Right lobe of liver (tissue), 6 donors: ENCODE data around the gene HERPUD2. TPM values are rescaled to one million over a fixed set of nuclear protein-coding genes. Genes with fewer than 3 reads are reported as not detected.
A peak's percentile ranks its signal among the peaks of the same experiment; 100 is the strongest.

Source experiments
- ATAC-seq, 4 donors: fragments of 200-7000 bp; cut with Tn5 transposase; one replicate each; pipeline ENCODE4 v1.9.1; 2020; ENCODE audit warnings: mild to moderate bottlenecking in 4 of 4, moderate library complexity in 4 of 4
- DNase-seq, 3 donors: peaks; one replicate each; pipeline ENCODE4 v3.0.0-alpha.2; 2020
- H3K27ac ChIP-seq, 3 donors: fragments of 200-600 bp; one replicate each; pipeline ENCODE4 v1.8.0; 2022
- H3K27me3 ChIP-seq, 2 donors: fragments of 200-600 bp; one replicate each; pipeline ENCODE4 v1.8.0; 2022
- H3K36me3 ChIP-seq, 4 donors: fragments of 200-600 bp; sonication (generic) in 1 of 4; one replicate each; pipeline versions ENCODE4 v1.5.1 to v1.8.0; 2017 to 2022; ENCODE audit warnings: control low read depth in 1 of 4
- H3K4me1 ChIP-seq, 4 donors: fragments of 200-600 bp; sonication (generic) in 1 of 4; one replicate each; pipeline versions ENCODE4 v1.5.1 to v1.8.0; 2017 to 2022; ENCODE audit warnings: control low read depth in 1 of 4
- H3K4me3 ChIP-seq, 3 donors: fragments of 200-600 bp; one replicate each; pipeline ENCODE4 v1.8.0; 2022
- H3K9me3 ChIP-seq, 4 donors: fragments of 200-600 bp; sonication (generic) in 1 of 4; one replicate each; pipeline versions ENCODE4 v1.5.1 to v1.8.0; 2017 to 2022; ENCODE audit warnings: control low read depth in 1 of 4
- CTCF ChIP-seq, 4 donors: fragments of 200-600 bp in 3 of 4; fragments of 450-650 bp in 1 of 4; IDR thresholded peaks; one replicate each; pipeline versions ENCODE4 v1.5.1 to v1.8.0; 2016 to 2022; ENCODE audit warnings: antibody characterized with exemption in 4 of 4, mild to moderate bottlenecking in 2 of 4
- POLR2A ChIP-seq: fragments of 450-650 bp; IDR thresholded peaks from one replicate; pipeline ENCODE4 v1.6.1; 2017; ENCODE audit warnings: antibody characterized with exemption, mild to moderate bottlenecking
- WGBS: methylation state at CpG from one replicate; pipeline ENCODE4 v1.1.6; 2018; ENCODE audit warnings: low coverage, low lambda C conversion rate; ENCODE audit not compliant: insufficient coverage; ENCODE audit errors: missing lambda C conversion rate; 5-methylcytosine and 5-hydroxymethylcytosine counted together
- intact Hi-C, 2 donors: fragments of 100-400 bp; cut with DNase I; formaldehyde crosslinking; loops; one replicate each; pipeline versions ENCODE4 v1.11.2 to v1.14.1; 2022
- total RNA-seq, 6 experiments: library from RNA; depleted of rRNA in 2 of 6; stranded (reverse); fragments of >200 nt in 2 of 6; fragmentation: NEBNext Ultra II Directional in 3 of 6; extraction: Animal tissue kit (Norgen Biotek cat#: 25700) in 3 of 6; gene quantifications; one replicate each; pipeline versions ENCODE4 v1.1.0 to v1.2.4, GENCODE V29; 2016 to 2023
- donor health status: DM: no; HTN: yes; CAD: no.
- donor health status: DM: no; HTN: no; CAD: no.
- donor health status: DM: no; HTN: no; CAD: no.
- donor health status: DM: no; HTN: yes; CAD: no.
- donor health status: DM: no; HTN: yes; CAD: no.

HERPUD2 gene
- total RNA-seq, 6 experiments from 2014 or later = 15.4 to 26.7 (median 20.6) TPM

- no peak for TF ChIP-seq POLR2A
- TF ChIP-seq CTCF (IDR thresholded peaks at IDR 0.05) = no peak
- no peak for ATAC-seq
- Histone ChIP-seq H3K9me3 (no peaks in the 10 kb centered on the region), H3K27me3 (no peaks in the 10 kb centered on the region), H3K27ac (no peak overlapping the region), H3K36me3 (no peaks in the 10 kb centered on the region), H3K4me3 (no peak overlapping the region), H3K4me1 (peaks cover 0 to 17% (median 7%) of the 10 kb centered on the region in 4 donors)
- no peak for DNase-seq
- WGBS = 93% methylated on average over 5 of the region's 5 CpGs
- intact Hi-C loops = no loop called here
These were observed 42.8 kb downstream of the HERPUD2 start for GRCh38 chr7:35652124-35652523.

GRCh38 chr7:35650751-35651150 is 44.2 kb downstream of the HERPUD2 start:
- TF ChIP-seq POLR2A (no peak), CTCF (IDR thresholded peaks at IDR 0.05) (no peak)
- intact Hi-C loops = no loop called here
- Histone ChIP-seq H3K36me3 (no peaks in the 10 kb centered on the region), H3K27me3 (no peaks in the 10 kb centered on the region), H3K4me1 (peaks cover 0 to 29% (median 13%) of the 10 kb centered on the region in 4 donors), H3K9me3 (no peaks in the 10 kb centered on the region), H3K27ac (no peak overlapping the region), H3K4me3 (no peak overlapping the region)
- DNase-seq (peak in 1 of 3 donors; percentile 54), ATAC-seq (peak in 1 of 4 donors; percentile 5)
- no CpG with 5 or more reads among the region's 4 CpGs for WGBS

GRCh38 chr7:35649711-35650110 is 45.2 kb downstream of the HERPUD2 start:
- H3K36me3 ChIP-seq = no peaks in the 10 kb centered on the region
- no peaks in the 10 kb centered on the region for H3K9me3 ChIP-seq
- DNase-seq = no peak
- H3K4me1 ChIP-seq = peaks cover 0 to 29% (median 13%) of the 10 kb centered on the region in 4 donors
- no peak overlapping the region for H3K4me3 ChIP-seq
- no peak for ATAC-seq
- WGBS = 91% methylated on average over 3 of the region's 3 CpGs
- no peak for TF ChIP-seq CTCF (IDR thresholded peaks at IDR 0.05)
- no peak for TF ChIP-seq POLR2A
- H3K27ac ChIP-seq = no peak overlapping the region
- intact Hi-C loops = no loop called here
- no peaks in the 10 kb centered on the region for H3K27me3 ChIP-seq

- TF ChIP-seq CTCF (IDR thresholded peaks at IDR 0.05) (no peak), POLR2A (peak; percentile 42)
- H3K27ac ChIP-seq = peak overlapping the region; percentile 75 to 84 (median 81)
- H3K4me1 ChIP-seq = peaks cover 0 to 29% (median 13%) of the 10 kb centered on the region in 4 donors
- DNase-seq (peak in 1 of 3 donors; percentile 56), ATAC-seq (peak; percentile 67 to 89 (median 73))
- H3K4me3 ChIP-seq = no peak overlapping the region
- no peaks in the 10 kb centered on the region for H3K9me3 ChIP-seq
- 16% methylated on average over 3 of the region's 3 CpGs for WGBS
- intact Hi-C loops = no loop called here
- no peaks in the 10 kb centered on the region for H3K36me3 ChIP-seq
- H3K27me3 ChIP-seq = no peaks in the 10 kb centered on the region
These were observed 46.6 kb downstream of the HERPUD2 start for GRCh38 chr7:35648367-35648766.

GRCh38 chr7:35647171-35647574 is 47.8 kb downstream of the HERPUD2 start:
- peak overlapping the region; percentile 75 to 84 (median 81) for H3K27ac ChIP-seq
- TF ChIP-seq CTCF (IDR thresholded peaks at IDR 0.05) (no peak), POLR2A (peak; percentile 22)
- no peaks in the 10 kb centered on the region for H3K9me3 ChIP-seq
- H3K4me3 ChIP-seq = peak overlapping the region in 1 of 3 donors; percentile 24
- DNase-seq = peak in 1 of 3 donors; percentile 58
- peak; percentile 85 to 90 (median 87) for ATAC-seq
- no peaks in the 10 kb centered on the region for H3K36me3 ChIP-seq
- intact Hi-C loops = no loop called here
- H3K4me1 ChIP-seq = peaks cover 0 to 29% (median 13%) of the 10 kb centered on the region in 4 donors
- no peaks in the 10 kb centered on the region for H3K27me3 ChIP-seq
- WGBS = 9% methylated on average over 4 of the region's 4 CpGs
